ENCODE measurements around the gene ALG10.

- TF ChIP-seq CTCF (IDR thresholded peaks at IDR 0.05; ENCODE audit: low read depth, low read length, poor library complexity, severe bottlenecking): no peak
- TF ChIP-seq EZH2phosphoT487 (IDR thresholded peaks at IDR 0.05; ENCODE audit: borderline replicate concordance, low read length): no peak
These were observed 33.4 kb upstream of the ALG10 start for GRCh38 chr12:33988913-33989312.
